H1 (cell line): Measurements from ENCODE around the gene CLDN8. TPM values are rescaled to one million over a fixed set of nuclear protein-coding genes. Genes with fewer than 3 reads are reported as not detected.

Source experiments
- CTCF ChIA-PET: fragments of 300-600 bp; sonication (Branson Sonifier 250); formaldehyde crosslinking; loops from one replicate; lab custom pipeline; 2021; ENCODE audit not compliant: partially characterized antibody; lab: Charles Lee
- POLR2A ChIA-PET: fragments of 300-600 bp; sonication (Branson Sonifier 250); formaldehyde crosslinking; loops from one replicate; lab custom pipeline; 2021; ENCODE audit warnings: inconsistent platforms; ENCODE audit not compliant: partially characterized antibody; lab: Charles Lee
- DNase-seq, 2 experiments: peaks; one replicate each; pipeline versions ENCODE4 v3.0.0 to v3.0.0-alpha.2; 2010 to 2022; ENCODE audit warnings: low spot score in 2 of 2, low read depth in 1 of 2, mixed read lengths in 1 of 2
- FAIRE-seq: peaks from 2 replicates; lab custom pipeline; 2011; peaks lifted over from hg19 to GRCh38; lab: Jason Lieb, UNC
- H2AFZ ChIP-seq: 2 replicates; pipeline ENCODE4 v1.8.1; 2012; ENCODE audit warnings: low read length, inconsistent platforms
- H2AK5ac ChIP-seq: 2 replicates; pipeline ENCODE4 v1.6.1; 2013; ENCODE audit warnings: low read depth, low read length
- H2BK120ac ChIP-seq: replicated peaks from 2 replicates; pipeline ENCODE3; 2013; ENCODE audit warnings: low read depth, low read length, inconsistent platforms
- H2BK12ac ChIP-seq: 2 replicates; pipeline ENCODE4 v1.6.1; 2013; ENCODE audit warnings: low read depth, low read length
- H2BK15ac ChIP-seq: 2 replicates; pipeline ENCODE4 v1.6.1; 2013; ENCODE audit warnings: low read length
- H2BK20ac ChIP-seq: 2 replicates; pipeline ENCODE4 v1.6.1; 2013; ENCODE audit warnings: low read length
- H2BK5ac ChIP-seq: 2 replicates; pipeline ENCODE4 v1.6.1; 2013; ENCODE audit warnings: low read depth, low read length
- H3K14ac ChIP-seq: 2 replicates; pipeline ENCODE4 v1.6.1; 2013; ENCODE audit warnings: inconsistent platforms; ENCODE audit not compliant: insufficient read length
- H3K18ac ChIP-seq: 2 replicates; pipeline ENCODE4 v1.6.1; 2013; ENCODE audit warnings: low read length; ENCODE audit errors: extremely low read depth
- H3K23ac ChIP-seq: 2 replicates; pipeline ENCODE4 v1.6.1; 2013; ENCODE audit warnings: inconsistent platforms; ENCODE audit not compliant: insufficient read length
- H3K23me2 ChIP-seq: 2 replicates; pipeline ENCODE4 v1.6.1; 2013; ENCODE audit warnings: low read depth, low read length
- H3K27ac ChIP-seq: 2 replicates; pipeline ENCODE4 v1.6.1; 2011; ENCODE audit warnings: low read depth, low read length, inconsistent platforms
- H3K27me3 ChIP-seq, 4 experiments: replicated peaks in 1 of 4; 1 replicate in 1 of 4; 2 replicates in 3 of 4; pipeline versions ENCODE4 v1.6.1 to v1.8.1; 2011 to 2013; ENCODE audit warnings: low read length in 3 of 4, mild to moderate bottlenecking in 3 of 4, inconsistent platforms in 2 of 4, mixed read lengths in 2 of 4, moderate library complexity in 1 of 4; ENCODE audit not compliant: control insufficient read depth in 3 of 4, insufficient read depth in 3 of 4; ENCODE audit errors: extremely low read depth in 1 of 4
- H3K36me3 ChIP-seq, 4 experiments: 2 replicates each; pipeline versions ENCODE4 v1.6.1 to v1.8.1; 2011 to 2013; ENCODE audit warnings: mild to moderate bottlenecking in 4 of 4, low read length in 3 of 4, moderate library complexity in 2 of 4, control low read depth in 1 of 4, inconsistent platforms in 1 of 4; ENCODE audit not compliant: insufficient read depth in 4 of 4, control insufficient read depth in 2 of 4
- H3K4ac ChIP-seq: replicated peaks from 2 replicates; pipeline ENCODE3; 2013; ENCODE audit warnings: low read length, low read depth, mixed read lengths, inconsistent platforms; ENCODE audit not compliant: insufficient read length
- H3K4me1 ChIP-seq, 4 experiments: replicated peaks in 1 of 4; 1 replicate in 1 of 4; 2 replicates in 3 of 4; pipeline versions ENCODE4 v1.6.1 to v1.8.1; 2011 to 2013; ENCODE audit warnings: low read length in 3 of 4, inconsistent platforms in 2 of 4, mixed read lengths in 1 of 4; ENCODE audit not compliant: insufficient read depth in 4 of 4, control insufficient read depth in 3 of 4
- H3K4me2 ChIP-seq, 2 experiments: 2 replicates each; pipeline versions ENCODE4 v1.6.1 to v1.8.1; 2011 to 2013; ENCODE audit warnings: low read depth in 2 of 2, low read length in 2 of 2, control low read depth in 1 of 2, inconsistent platforms in 1 of 2, mild to moderate bottlenecking in 1 of 2; ENCODE audit not compliant: insufficient read depth in 1 of 2
- H3K4me3 ChIP-seq, 4 experiments: fragments of 200-600, 300-600 bp in 1 of 4; sonication (generic), shearing (Covaris generic), sonication (Bioruptor Twin) in 1 of 4; 2 replicates each; pipeline versions ENCODE4 v1.5.1 to v1.8.1; 2011 to 2016; ENCODE audit warnings: low read length in 4 of 4, low read depth in 3 of 4, control low read depth in 2 of 4, inconsistent platforms in 2 of 4, mild to moderate bottlenecking in 2 of 4, mixed read lengths in 1 of 4, moderate library complexity in 1 of 4; ENCODE audit not compliant: insufficient read depth in 2 of 4; ENCODE audit errors: extremely low read depth in 1 of 4
- H3K56ac ChIP-seq: replicated peaks from 2 replicates; pipeline ENCODE3; 2013; ENCODE audit warnings: low read depth, mild to moderate bottlenecking, mixed read lengths, low read length, inconsistent platforms; ENCODE audit not compliant: insufficient read length
- H3K79me1 ChIP-seq: 2 replicates; pipeline ENCODE4 v1.6.1; 2013; ENCODE audit warnings: low read depth, low read length, control low read depth
- H3K79me2 ChIP-seq, 2 experiments: 2 replicates each; pipeline versions ENCODE4 v1.6.1 to v1.8.1; 2012 to 2013; ENCODE audit warnings: low read length in 2 of 2, mild to moderate bottlenecking in 2 of 2, inconsistent platforms in 1 of 2; ENCODE audit not compliant: insufficient read depth in 2 of 2, control insufficient read depth in 1 of 2
- H3K9ac ChIP-seq, 4 experiments: replicated peaks in 1 of 4; 1 replicate in 1 of 4; 2 replicates in 3 of 4; pipeline versions ENCODE4 v1.6.1 to v1.8.1; 2011 to 2013; ENCODE audit warnings: low read depth in 3 of 4, low read length in 3 of 4, control low read depth in 2 of 4, mild to moderate bottlenecking in 2 of 4, moderate library complexity in 2 of 4, inconsistent platforms in 1 of 4; ENCODE audit errors: extremely low read depth in 1 of 4
- H3K9me3 ChIP-seq, 2 experiments: 2 replicates each; pipeline versions ENCODE4 v1.6.1 to v1.8.1; 2012 to 2013; ENCODE audit warnings: mild to moderate bottlenecking in 2 of 2, moderate library complexity in 2 of 2, control low read depth in 1 of 2, inconsistent platforms in 1 of 2, low read depth in 1 of 2, low read length in 1 of 2, mixed read lengths in 1 of 2; ENCODE audit not compliant: insufficient read depth in 2 of 2
- H4K20me1 ChIP-seq, 2 experiments: replicated peaks in 1 of 2; 2 replicates each; pipeline versions ENCODE3 to v1.8.1; 2011 to 2013; ENCODE audit warnings: inconsistent platforms in 2 of 2, low read length in 2 of 2, mild to moderate bottlenecking in 1 of 2; ENCODE audit not compliant: insufficient read depth in 2 of 2, control insufficient read depth in 1 of 2
- H4K5ac ChIP-seq: 2 replicates; pipeline ENCODE4 v1.6.1; 2013; ENCODE audit warnings: low read length, low read depth, mixed read lengths, inconsistent platforms; ENCODE audit not compliant: insufficient read length
- H4K8ac ChIP-seq: 2 replicates; pipeline ENCODE4 v1.8.0; 2013; ENCODE audit warnings: mild to moderate bottlenecking, moderate library complexity, low read length, inconsistent platforms; ENCODE audit not compliant: insufficient read depth; ENCODE audit errors: extremely low read depth
- H4K91ac ChIP-seq: replicated peaks from 2 replicates; pipeline ENCODE3; 2013; ENCODE audit warnings: low read length, mixed read lengths, inconsistent platforms; ENCODE audit not compliant: insufficient read length
- ASH2L ChIP-seq: fragments of 200-600, 300-600 bp; sonication (generic); IDR thresholded peaks from one replicate; pipeline ENCODE4 v1.7.1; 2017; ENCODE audit warnings: low read length
- RAD21 ChIP-seq, 2 experiments: IDR thresholded peaks in 1 of 2; conservative IDR thresholded peaks in 1 of 2; 2 replicates each; pipeline ENCODE4 v1.6.1; 2011; ENCODE audit warnings: low read depth in 2 of 2, low read length in 2 of 2, improper control_type of control experiment in 1 of 2, inconsistent platforms in 1 of 2, mild to moderate bottlenecking in 1 of 2, moderate library complexity in 1 of 2
- SAP30 ChIP-seq: fragments of 300-600 bp; sonication (generic); IDR thresholded peaks from 2 replicates; pipeline ENCODE4 v1.7.1; 2012; ENCODE audit warnings: low read length, moderate library complexity, mild to moderate bottlenecking, inconsistent platforms; ENCODE audit not compliant: insufficient read depth, insufficient replicate concordance
- YY1 ChIP-seq: IDR thresholded peaks from 2 replicates; pipeline ENCODE4 v1.6.1; 2011; ENCODE audit warnings: low read depth, mild to moderate bottlenecking, low read length
- WGBS, 2 experiments: shearing (Covaris generic) in 1 of 2; methylation state at CpG; one replicate each; pipeline versions ENCODE4 v1.1.6 to v1.1.7; 2013 to 2015; ENCODE audit warnings: low lambda C conversion rate in 2 of 2, mixed read lengths in 2 of 2, inconsistent platforms in 1 of 2, low coverage in 1 of 2, missing lambda C conversion rate in 1 of 2; ENCODE audit not compliant: insufficient replicate concordance in 2 of 2, insufficient coverage in 1 of 2, insufficient read length in 1 of 2; ENCODE audit errors: extremely low coverage in 1 of 2, missing lambda C conversion rate in 1 of 2; 5-methylcytosine and 5-hydroxymethylcytosine counted together
- polyA plus RNA-seq, 7 experiments: library from polyadenylated mRNA; depleted of rRNA in 3 of 7; stranded (reverse) in 5 of 7; unstranded in 2 of 7; fragments of >200 nt in 5 of 7; fragments of 200-250 nt in 2 of 7; gene quantifications; 1 replicate in 5 of 7; 2 replicates in 1 of 7; 4 replicates in 1 of 7; pipeline versions ENCODE4 v1.2.1 to v1.2.3, GENCODE V29; 2011 to 2013; ENCODE audit warnings: missing spikeins in 2 of 7, mixed read lengths in 2 of 7
- total RNA-seq: library from RNA; stranded (reverse); fragmentation: NEBNext Ultra II Directional; extraction: Animal tissue kit (Norgen Biotek cat#: 25700); gene quantifications from 2 replicates; pipeline ENCODE4 v1.2.1, GENCODE V29; 2021
- TF ChIP-seq, protein P1 (sequence below): IDR thresholded peaks from 2 replicates; pipeline ENCODE4 v1.6.1; 2012; ENCODE audit warnings: inconsistent platforms

CLDN8 gene
- total and polyA plus RNA-seq, 2 of the 8 experiments (the other 6 are each of a cell fraction or from before 2014, with no cell fraction given) = not detected

DNA sequence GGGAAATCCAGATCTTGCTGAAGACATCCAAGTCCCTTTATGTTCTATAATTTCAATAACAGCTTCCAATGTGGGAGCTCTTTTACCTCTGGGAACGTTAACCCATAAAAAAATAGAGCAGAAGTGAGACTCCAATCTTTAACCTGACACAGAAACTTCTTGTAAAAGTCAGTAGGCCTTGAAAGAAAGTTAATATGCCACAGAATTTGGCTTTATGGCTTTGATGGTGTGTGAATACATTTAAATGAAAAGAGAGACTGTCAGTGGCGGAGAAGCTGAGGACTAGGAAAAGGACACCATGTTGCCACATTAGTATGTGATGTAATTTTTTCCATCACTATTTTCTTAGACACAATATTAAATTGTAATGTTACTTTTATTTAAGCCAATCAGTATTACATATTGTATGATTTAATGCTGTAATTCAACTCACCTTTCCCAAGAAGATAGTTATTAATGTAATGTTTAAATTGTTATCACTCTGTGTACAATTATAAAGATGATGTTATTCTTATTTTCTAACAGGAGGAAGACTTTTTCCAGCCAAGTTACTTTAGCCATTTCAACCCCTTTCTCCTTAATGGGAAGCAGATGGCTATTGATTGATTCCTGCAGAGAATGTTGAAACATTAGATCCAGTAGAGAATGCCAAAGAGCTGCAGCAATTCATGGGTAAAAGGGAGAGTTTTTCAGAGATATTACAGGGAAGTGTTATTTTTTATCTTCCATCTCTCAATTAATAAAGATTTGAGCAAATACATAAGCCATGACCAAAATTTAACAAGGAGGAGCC is 17.5 kb upstream of the CLDN8 start:
- FAIRE-seq = no peak
- CTCF ChIA-PET = interaction anchor here (1.1 to 2.7 kb wide), 2 partner anchors 11 to 289 kb away, joined by 3 to 13 read pairs; no protein-coding TSS in a partner anchor

More for the DNA sequence above, 17.5 kb upstream of the CLDN8 start:
- Histone ChIP-seq H3K27ac (no peak overlapping the region), H2AK5ac (no peak overlapping the region), H3K4me2 (no peak overlapping the region), H3K36me3 (no peaks in the 10 kb centered on the region), H3K56ac (no peak overlapping the region), H3K79me1 (no peaks in the 10 kb centered on the region), H2BK20ac (no peak overlapping the region), H3K18ac (no peak overlapping the region), H2BK120ac (no peak overlapping the region), H4K91ac (no peak overlapping the region), H3K79me2 (no peaks in the 10 kb centered on the region), H2BK12ac (no peak overlapping the region), H3K23ac (no peak overlapping the region), H3K9ac (no peak overlapping the region), H2BK5ac (no peak overlapping the region), H3K14ac (no peak overlapping the region), H2BK15ac (no peak overlapping the region), H3K4me1 (no peaks in the 10 kb centered on the region), H4K8ac (no peak overlapping the region), H3K23me2 (no peaks in the 10 kb centered on the region), H3K4me3 (no peak overlapping the region), H3K27me3 (no peaks in the 10 kb centered on the region), H3K4ac (no peak overlapping the region), H2AFZ (no peak overlapping the region), H3K9me3 (no peaks in the 10 kb centered on the region), H4K5ac (no peak overlapping the region), H4K20me1 (no peaks in the 10 kb centered on the region)
- TF ChIP-seq, protein P1, sequence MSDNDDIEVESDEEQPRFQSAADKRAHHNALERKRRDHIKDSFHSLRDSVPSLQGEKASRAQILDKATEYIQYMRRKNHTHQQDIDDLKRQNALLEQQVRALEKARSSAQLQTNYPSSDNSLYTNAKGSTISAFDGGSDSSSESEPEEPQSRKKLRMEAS = no peak
- TF ChIP-seq YY1 = no peak
- TF ChIP-seq ASH2L = no peak
- no peak for TF ChIP-seq SAP30
- TF ChIP-seq RAD21 (IDR thresholded peaks at IDR 0.05 in 1 of 2, conservative IDR thresholded peaks at IDR 0.05 in 1 of 2; ENCODE audit: low read depth in 2 of 2, low read length in 2 of 2) = no peak
- DNase-seq = no peak
- 90% methylated on average over 2 of the region's 2 CpGs; no CpG with 5 or more reads in 1 of the 2 experiments for WGBS, 2 experiments
- POLR2A ChIA-PET = no interaction called here
